GM21390 (cell line): ENCODE measurements around the gene AKAP13.

Experiments used
- ATAC-seq: cut with Tn5 transposase; IDR thresholded peaks from one replicate; pipeline ENCODE4 v1.9.1; 2021; ENCODE audit not compliant: unreplicated experiment

Gene AKAP13

DNA sequence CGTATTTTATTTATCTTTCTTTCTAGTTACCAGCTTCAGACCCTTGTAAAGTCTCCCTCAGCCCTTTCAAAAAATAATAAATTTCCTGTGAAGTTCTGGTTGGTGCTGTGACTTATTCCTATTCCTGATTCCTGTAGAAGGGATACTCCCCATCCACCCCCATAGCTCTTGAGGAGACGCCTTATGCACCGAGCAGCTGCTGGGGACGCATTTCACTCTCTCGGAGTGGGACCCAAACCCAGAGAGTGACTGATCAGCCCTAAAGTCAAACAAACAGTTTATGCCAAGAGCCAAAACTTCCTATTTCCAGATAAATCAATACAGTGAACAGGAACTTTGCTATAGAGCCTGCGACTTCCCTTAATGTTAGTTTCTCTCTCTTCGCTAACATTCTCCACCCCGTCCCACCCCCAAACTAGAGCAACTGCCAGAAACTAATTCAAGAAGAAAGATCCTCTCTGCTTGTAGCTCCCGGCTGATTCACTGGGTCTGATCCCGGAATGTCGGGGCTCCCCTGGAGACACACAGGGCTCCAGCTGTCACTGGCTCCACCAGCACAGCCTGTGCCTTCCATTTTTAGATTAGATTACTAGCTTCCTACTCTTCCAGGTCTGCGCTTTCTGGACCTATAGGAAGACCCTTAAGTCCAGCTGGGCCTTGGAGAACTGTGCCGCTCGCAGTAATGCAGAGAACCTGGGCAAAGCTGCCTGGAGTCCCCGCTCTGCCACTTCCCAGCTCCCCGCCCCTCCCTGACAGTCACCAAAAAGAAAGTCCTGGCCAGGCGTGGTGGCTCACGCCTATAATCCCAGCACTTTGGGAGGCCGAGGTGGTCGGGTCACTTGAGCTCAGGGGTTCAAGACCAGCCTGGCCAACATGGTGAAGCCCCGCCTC, 369.1 kb downstream of the AKAP13 start:
- no peak for ATAC-seq

DNA sequence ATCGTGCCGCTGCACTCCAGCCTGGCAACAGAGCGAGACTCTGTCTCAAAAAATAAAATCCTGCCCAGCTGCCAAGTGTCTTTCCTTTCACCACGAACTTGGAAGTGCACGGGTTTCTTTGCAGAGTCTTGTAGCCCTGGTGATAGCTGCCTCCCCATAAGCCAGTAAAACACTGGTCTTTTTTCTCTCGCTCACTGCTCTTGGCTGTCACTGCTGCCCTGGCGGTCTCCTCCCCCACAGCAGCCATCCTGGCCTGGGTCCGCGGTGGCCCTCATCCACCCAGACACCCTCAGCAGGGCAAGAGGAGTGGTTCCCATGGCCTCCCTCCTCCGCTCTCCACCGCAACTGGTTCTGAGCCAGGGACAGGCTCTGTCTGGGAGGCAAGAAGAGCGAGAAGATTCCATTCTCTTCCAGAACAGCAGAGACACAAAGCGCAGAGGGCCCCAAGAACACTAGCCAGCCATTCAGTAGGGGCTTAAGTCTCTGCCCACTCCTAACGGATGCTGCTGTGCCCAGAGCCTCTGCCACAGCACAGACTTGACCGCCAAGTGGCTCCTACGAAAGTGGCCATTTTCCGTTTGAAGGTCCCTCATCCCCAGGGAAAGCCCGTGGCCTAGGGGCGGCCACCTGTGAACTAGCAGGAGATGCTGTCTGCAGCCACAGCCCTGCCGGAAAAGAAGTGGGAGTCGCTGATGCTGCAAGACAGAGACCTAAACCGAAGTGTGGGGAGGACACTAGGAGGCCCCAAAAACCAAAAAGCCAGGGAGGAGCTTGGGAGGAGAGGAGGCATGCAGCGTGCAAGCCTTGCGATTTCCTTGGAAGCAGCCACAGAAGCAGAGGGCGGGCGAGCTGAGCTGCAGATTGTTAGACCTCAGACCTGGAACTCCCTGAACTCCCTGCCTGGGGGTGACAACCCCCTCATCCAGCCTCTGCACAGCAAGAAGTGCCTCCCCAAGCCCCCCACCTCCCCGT, 370.2 kb downstream of the AKAP13 start:
- ATAC-seq = no peak

GRCh38 chr15:85751291-85752123, 371.1 kb downstream of the AKAP13 start:
- no peak for ATAC-seq

DNA sequence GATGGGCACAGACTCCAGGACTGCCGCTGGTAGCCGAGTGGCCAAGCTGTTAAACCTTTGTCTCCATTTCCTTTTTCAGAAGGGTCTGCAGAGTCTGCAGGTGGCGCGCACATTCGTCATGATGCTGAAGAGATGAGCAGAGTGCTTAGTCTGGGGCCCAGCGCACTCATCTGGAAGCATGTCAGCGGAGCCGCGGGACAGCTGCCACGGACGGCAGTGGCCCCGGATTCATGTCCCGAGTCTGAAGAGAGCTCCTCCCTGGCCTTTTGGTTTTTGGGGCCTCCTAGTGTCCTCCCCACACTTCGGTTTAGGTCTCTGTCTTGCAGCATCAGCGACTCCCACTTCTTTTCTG, 371.7 kb downstream of the AKAP13 start:
- no peak for ATAC-seq

- ATAC-seq = no peak
Observed at GRCh38 chr15:85752491-85752961, 372.1 kb downstream of the AKAP13 start.

DNA sequence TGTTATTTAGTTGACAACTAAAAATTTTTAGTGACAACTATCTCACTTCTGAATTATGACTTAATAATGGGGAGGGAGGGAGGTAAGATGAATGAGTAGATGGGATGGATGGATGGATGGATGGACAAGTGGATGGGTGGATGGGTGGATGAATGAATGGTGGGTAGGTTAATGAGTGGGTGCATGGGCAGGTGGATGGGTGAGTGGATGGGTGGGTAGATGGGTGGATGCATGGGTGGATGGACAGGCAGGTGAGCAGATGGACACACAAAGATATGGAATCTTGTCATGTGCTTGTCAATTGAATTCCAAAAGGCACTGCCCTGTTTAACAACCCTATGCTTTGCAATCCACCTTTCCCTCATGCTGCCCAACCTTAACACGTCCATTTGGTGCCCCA, 372.9 kb downstream of the AKAP13 start:
- ATAC-seq = no peak

DNA sequence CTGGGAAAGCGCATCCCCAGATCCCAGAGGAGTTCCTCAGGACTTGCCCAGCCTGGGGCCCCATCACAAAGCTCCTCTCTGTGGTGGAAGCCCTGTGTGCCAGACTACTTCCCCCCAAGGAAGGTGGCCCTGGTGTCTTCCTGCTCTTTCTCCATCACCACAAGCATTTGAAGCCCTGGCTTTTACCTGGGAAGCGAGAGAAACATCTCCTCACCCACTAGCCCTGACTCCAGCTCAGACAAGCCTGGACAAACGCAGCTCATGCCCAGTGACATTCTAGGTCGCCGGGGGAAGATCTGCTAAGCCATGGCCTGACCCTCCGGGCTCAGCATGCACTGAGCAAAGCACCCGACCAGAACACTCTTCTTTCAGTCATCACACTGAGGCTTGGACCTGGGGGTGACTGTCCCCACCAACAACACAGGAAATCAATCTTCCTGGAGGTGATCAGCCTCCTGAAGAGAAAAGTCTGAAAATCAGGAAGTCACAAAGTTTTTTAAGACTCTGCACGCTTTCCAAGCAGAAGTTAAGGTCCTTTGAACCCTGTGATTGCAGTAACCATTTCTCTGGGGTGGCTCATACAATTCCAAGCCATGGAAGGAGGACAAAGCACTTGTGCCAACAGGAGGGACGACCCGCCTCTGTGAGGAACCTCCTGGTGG, 373.5 kb downstream of the AKAP13 start:
- ATAC-seq = no peak

- no peak for ATAC-seq
Observed at GRCh38 chr15:85754989-85755388, 374.6 kb downstream of the AKAP13 start.

GRCh38 chr15:85755471-85755870, 375.1 kb downstream of the AKAP13 start:
- ATAC-seq = no peak

GRCh38 chr15:85755942-85756341, 375.5 kb downstream of the AKAP13 start:
- ATAC-seq = no peak

GRCh38 chr15:85756411-85757072, 376.1 kb downstream of the AKAP13 start:
- ATAC-seq = no peak

GRCh38 chr15:85757073-85757938, 376.9 kb downstream of the AKAP13 start:
- no peak for ATAC-seq

GRCh38 chr15:85757939-85758654, 377.7 kb downstream of the AKAP13 start:
- no peak for ATAC-seq

- no peak for ATAC-seq
Observed at GRCh38 chr15:85758655-85758978, 378.2 kb downstream of the AKAP13 start.

DNA sequence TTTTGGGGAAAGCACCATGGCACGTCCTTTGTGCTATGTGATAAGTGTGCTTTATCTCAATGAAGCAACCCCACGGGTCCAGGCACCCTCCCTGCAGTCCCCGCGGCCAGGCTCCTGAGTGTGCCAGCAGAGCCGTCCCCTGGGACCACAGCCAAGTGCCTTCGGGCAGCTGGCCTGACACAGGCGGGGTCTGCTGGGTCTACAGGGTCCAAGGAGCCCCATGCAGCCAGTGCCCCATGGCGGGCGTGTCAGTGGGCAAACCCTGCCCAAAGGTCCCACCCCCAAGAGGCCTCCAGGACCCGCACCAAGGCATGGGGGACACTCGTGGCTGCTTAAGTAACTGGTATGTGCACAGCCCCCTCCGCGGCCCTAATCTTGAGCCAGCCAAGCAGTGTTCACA, 379.0 kb downstream of the AKAP13 start:
- ATAC-seq = no peak

- no peak for ATAC-seq
Observed at GRCh38 chr15:85760049-85760448, 379.6 kb downstream of the AKAP13 start.

DNA sequence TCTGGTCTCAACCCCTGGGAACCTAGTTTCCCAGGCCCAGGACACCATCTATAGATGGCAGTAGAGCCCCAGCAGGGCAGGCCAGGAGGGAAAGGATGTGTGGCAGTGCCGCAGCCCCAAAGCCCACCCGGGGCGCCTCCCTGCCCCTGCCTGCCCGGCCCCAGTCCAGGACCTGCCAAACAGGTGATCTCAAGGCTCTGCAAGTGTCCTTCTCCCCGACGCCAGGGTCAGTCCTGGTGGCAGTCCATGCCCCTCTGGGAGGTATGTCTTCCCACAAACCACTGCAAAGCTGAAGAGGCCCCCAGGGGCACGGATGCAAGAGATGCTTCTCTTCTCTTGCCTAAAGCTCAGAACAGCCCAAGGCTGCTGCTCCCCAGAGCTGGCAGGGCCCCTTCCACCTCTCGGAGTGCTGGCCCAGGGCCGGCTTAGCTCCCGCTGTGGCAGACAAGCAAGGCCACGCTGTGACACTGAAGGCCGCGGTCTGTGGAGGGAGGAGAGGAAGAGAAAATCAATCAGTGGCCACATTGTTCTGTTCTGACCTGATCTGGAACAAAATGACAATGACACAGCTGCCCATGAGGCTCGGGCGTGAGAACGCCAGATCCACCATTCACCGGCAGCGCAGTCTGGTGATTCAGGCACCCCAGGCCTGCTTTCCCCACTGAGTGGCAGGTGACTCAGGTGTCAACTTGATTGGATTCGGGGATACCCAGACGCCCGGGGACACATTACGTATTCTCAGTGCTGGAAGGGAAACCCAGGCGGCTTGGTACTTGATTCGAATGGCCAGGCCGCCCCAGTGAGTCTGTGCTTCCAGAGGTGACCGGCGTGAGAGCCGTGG, 380.3 kb downstream of the AKAP13 start:
- no peak for ATAC-seq
